NCI-H2029 treated with DMSO at 0.1 percent for 48 hours (cell line): Measurements from ENCODE around the gene TMEM184A.

ENCODE experiments used
- DNase-seq: peaks from one replicate; lab custom pipeline; 2025; lab: John Stamatoyannopoulos, UW

The TMEM184A gene

GRCh38 chr7:1539181-1539881 is 16.7 kb downstream of the TMEM184A start:
- DNase-seq = no peak

- DNase-seq = no peak
Observed at GRCh38 chr7:1538544-1539180, 17.3 kb downstream of the TMEM184A start.

- DNase-seq = no peak
Observed at GRCh38 chr7:1537535-1538412, 18.2 kb downstream of the TMEM184A start.

GRCh38 chr7:1536743-1537534 is 19.1 kb downstream of the TMEM184A start:
- DNase-seq = no peak

- no peak for DNase-seq
Observed at GRCh38 chr7:1536455-1536742, 19.6 kb downstream of the TMEM184A start.

GRCh38 chr7:1535701-1536454 is 20.1 kb downstream of the TMEM184A start:
- no peak for DNase-seq

GRCh38 chr7:1535100-1535458 is 20.9 kb downstream of the TMEM184A start:
- DNase-seq = no peak

GRCh38 chr7:1534330-1535099 is 21.5 kb downstream of the TMEM184A start:
- DNase-seq = no peak

GRCh38 chr7:1533547-1534329 is 22.3 kb downstream of the TMEM184A start:
- no peak for DNase-seq

GRCh38 chr7:1533255-1533546 is 22.8 kb downstream of the TMEM184A start:
- no peak for DNase-seq

GRCh38 chr7:1532456-1533254 is 23.4 kb downstream of the TMEM184A start:
- DNase-seq = peak; percentile 24

- DNase-seq = no peak
Observed at GRCh38 chr7:1531979-1532455, 24.0 kb downstream of the TMEM184A start.

- peak; percentile 6 for DNase-seq
Observed at GRCh38 chr7:1531263-1531978, 24.6 kb downstream of the TMEM184A start.

GRCh38 chr7:1530946-1531262 is 25.1 kb downstream of the TMEM184A start:
- DNase-seq = no peak

GRCh38 chr7:1529383-1530116 is 26.5 kb downstream of the TMEM184A start:
- DNase-seq = no peak

- no peak for DNase-seq
Observed at GRCh38 chr7:1526271-1526754, 29.7 kb downstream of the TMEM184A start.

GRCh38 chr7:1525409-1525808 is 30.6 kb downstream of the TMEM184A start:
- DNase-seq = no peak

GRCh38 chr7:1523844-1524243 is 32.2 kb downstream of the TMEM184A start:
- no peak for DNase-seq
